ENCODE results near the gene THAP8.

THAP8 gene

GRCh38 chr19:35993923-35994598, 60.0 kb downstream of the THAP8 start:
- DNase-seq (ENCODE audit: low read depth): no peak
- peak overlapping the region; percentile 91 for H3K4me3 ChIP-seq (ENCODE audit: low read length)
- TF ChIP-seq, protein P1, sequence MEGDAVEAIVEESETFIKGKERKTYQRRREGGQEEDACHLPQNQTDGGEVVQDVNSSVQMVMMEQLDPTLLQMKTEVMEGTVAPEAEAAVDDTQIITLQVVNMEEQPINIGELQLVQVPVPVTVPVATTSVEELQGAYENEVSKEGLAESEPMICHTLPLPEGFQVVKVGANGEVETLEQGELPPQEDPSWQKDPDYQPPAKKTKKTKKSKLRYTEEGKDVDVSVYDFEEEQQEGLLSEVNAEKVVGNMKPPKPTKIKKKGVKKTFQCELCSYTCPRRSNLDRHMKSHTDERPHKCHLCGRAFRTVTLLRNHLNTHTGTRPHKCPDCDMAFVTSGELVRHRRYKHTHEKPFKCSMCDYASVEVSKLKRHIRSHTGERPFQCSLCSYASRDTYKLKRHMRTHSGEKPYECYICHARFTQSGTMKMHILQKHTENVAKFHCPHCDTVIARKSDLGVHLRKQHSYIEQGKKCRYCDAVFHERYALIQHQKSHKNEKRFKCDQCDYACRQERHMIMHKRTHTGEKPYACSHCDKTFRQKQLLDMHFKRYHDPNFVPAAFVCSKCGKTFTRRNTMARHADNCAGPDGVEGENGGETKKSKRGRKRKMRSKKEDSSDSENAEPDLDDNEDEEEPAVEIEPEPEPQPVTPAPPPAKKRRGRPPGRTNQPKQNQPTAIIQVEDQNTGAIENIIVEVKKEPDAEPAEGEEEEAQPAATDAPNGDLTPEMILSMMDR (conservative IDR thresholded peaks at IDR 0.05; ENCODE audit: low read length): peak; percentile 30

DNA sequence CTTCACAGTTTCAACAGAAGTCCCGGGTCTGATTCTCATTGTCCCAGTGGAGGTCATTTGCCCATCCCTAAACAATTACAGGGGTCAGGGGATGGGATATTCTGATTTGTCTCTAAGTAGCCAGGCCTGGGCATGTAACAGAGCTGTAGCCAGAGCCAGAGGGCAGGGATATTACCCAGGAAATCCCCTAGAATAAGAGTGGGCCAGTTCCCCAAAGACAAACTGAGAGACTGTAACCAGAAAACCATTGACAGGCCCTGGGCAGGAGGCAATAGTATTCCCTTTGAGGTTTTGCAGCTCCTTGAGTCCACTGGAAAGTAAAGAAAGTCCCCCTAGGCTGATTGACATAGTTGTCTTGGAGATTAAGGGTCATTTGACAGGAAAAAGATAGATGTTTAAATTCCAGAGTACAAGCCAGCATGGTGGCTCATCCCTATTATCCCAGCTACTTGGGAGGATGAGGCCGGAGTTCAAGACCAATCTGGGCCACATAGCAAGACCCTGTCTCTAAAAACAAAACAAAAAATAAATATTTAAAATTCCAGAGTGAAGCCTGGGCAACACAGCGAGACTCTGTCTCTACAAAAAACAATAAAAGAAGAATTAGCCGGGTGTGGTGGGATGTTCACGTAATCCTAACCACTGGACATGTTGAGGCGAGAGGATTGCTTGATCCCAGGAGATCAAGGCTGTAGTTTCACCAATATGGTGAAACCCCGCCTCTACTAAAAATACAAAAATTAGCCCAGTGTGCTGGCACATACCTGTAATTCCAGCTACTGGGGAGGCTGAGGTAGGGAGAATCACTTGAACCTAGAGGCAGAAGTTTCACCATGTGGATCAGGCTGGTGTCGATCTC, 60.9 kb downstream of the THAP8 start:
- TF ChIP-seq, protein P1 (conservative IDR thresholded peaks at IDR 0.05; ENCODE audit: low read length): no peak
- DNase-seq (ENCODE audit: low read depth): no peak

DNA sequence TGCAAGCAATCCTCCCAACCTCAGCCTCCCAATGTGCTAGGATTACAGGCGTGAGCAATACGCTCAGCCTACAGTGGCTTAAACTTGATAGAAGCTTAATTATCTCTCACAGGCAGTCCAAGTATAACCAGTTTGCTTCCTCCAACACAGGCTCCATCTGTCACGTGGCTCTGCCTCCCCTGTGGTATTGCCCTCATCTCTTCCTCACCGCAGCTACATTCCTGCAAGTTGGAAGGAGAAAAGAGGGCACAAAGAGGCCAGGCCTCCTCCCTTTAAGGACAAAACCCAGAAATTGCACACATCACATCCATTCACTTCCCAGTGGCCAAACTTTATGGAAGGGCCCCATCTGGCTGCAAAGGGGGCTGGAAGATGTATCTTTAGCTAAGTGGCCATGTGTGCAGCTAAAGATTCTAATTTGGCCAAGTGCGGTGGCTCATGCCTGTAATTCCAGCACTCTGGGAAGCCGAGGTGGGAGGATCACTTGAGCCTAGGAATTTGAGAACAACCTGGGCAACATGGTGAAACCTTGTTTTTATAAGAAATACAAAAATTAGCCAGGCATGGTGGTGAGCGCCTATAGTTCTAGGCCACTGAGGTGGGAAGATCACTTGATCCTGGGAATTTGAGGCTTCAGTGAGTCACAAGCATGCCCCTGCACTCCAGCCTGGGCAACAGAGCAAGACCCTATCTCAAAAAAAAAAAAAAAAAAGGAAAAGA, 62.2 kb downstream of the THAP8 start:
- TF ChIP-seq, protein P1 (conservative IDR thresholded peaks at IDR 0.05; ENCODE audit: low read length): no peak

More for the DNA sequence above, 60.9 kb downstream of the THAP8 start:
- H3K4me3 ChIP-seq (ENCODE audit: low read length): no peak overlapping the region

GRCh38 chr19:35990771-35991730, 63.0 kb downstream of the THAP8 start:
- DNase-seq (ENCODE audit: low read depth): no peak
- TF ChIP-seq, protein P1 (conservative IDR thresholded peaks at IDR 0.05; ENCODE audit: low read length): no peak
- no peak overlapping the region for H3K4me3 ChIP-seq (ENCODE audit: low read length)

More for the DNA sequence above, 62.2 kb downstream of the THAP8 start:
- DNase-seq (ENCODE audit: low read depth): peak; percentile 59
- H3K4me3 ChIP-seq (ENCODE audit: low read length): no peak overlapping the region

DNA sequence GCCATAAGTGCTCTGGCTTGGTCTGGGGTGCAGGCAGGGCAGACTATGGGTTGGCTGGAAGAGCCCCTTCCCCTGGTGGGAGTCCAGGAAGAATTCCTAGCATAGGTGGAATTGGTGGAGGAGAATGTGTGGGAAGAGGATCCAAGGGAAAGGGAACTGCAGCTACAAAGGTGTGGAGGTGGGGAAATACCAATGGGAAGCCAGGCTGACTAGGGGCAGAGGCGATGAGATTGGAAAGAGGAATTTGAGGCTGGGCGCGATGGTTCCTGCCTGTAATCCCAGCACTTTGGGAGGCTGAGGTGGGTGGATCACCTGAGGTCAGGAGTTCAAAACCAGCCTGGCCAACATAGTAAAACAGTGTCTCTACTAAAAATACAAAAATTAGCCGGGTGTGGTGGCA, 63.9 kb downstream of the THAP8 start:
- DNase-seq (ENCODE audit: low read depth): no peak
- H3K4me3 ChIP-seq (ENCODE audit: low read length): no peak overlapping the region
- TF ChIP-seq, protein P1 (conservative IDR thresholded peaks at IDR 0.05; ENCODE audit: low read length): no peak

GRCh38 chr19:35988824-35989223, 65.3 kb downstream of the THAP8 start:
- no peak overlapping the region for H3K4me3 ChIP-seq (ENCODE audit: low read length)
- TF ChIP-seq, protein P1 (conservative IDR thresholded peaks at IDR 0.05; ENCODE audit: low read length): no peak
- no peak for DNase-seq (ENCODE audit: low read depth)

All from AG10803 (cell line).